Right hindlimb (tissue), 1 donor: ENCODE measurements around the gene GOLGA7B.
A peak's percentile ranks its signal among the peaks of the same experiment; 100 is the strongest.

Experiments used
- DNase-seq: peaks from one replicate; pipeline ENCODE4 v3.0.0-alpha.2; 2018

Gene GOLGA7B

GRCh38 chr10:97849687-97850402 lies at the start of gene GOLGA7B:
Gene GOLGA7B (plus strand): TSS chr10:97849843. CDS start chr10:97850304, 461 bp downstream.
- DNase-seq: peak; percentile 71

GRCh38 chr10:97800474-97800873 lies 49.2 kb upstream of the GOLGA7B start:
- no peak for DNase-seq

GRCh38 chr10:97801422-97801821 lies 48.2 kb upstream of the GOLGA7B start:
- no peak for DNase-seq

- peak; percentile 29 for DNase-seq
These were observed 44.4 kb upstream of the GOLGA7B start for GRCh38 chr10:97805096-97805884.

GRCh38 chr10:97805949-97806348 lies 43.7 kb upstream of the GOLGA7B start:
- DNase-seq: no peak

- DNase-seq: no peak
These were observed 39.2 kb upstream of the GOLGA7B start for GRCh38 chr10:97810446-97810845.

GRCh38 chr10:97811958-97812357 lies 37.7 kb upstream of the GOLGA7B start:
- no peak for DNase-seq

GRCh38 chr10:97812696-97813095 lies 36.9 kb upstream of the GOLGA7B start:
- no peak for DNase-seq

- no peak for DNase-seq
These were observed 36.3 kb upstream of the GOLGA7B start for GRCh38 chr10:97813311-97813710.

- no peak for DNase-seq
These were observed 34.6 kb upstream of the GOLGA7B start for GRCh38 chr10:97814996-97815395.

GRCh38 chr10:97816609-97817008 lies 33.0 kb upstream of the GOLGA7B start:
- no peak for DNase-seq

- no peak for DNase-seq
These were observed 31.1 kb upstream of the GOLGA7B start for GRCh38 chr10:97818572-97818971.

- DNase-seq: no peak
These were observed 29.4 kb upstream of the GOLGA7B start for GRCh38 chr10:97820096-97820704.

- no peak for DNase-seq
These were observed 28.2 kb upstream of the GOLGA7B start for GRCh38 chr10:97821308-97822038.

- DNase-seq: no peak
These were observed 27.4 kb upstream of the GOLGA7B start for GRCh38 chr10:97822261-97822687.

GRCh38 chr10:97823734-97824133 lies 25.9 kb upstream of the GOLGA7B start:
- no peak for DNase-seq

- DNase-seq: peak; percentile 67
These were observed 24.5 kb upstream of the GOLGA7B start for GRCh38 chr10:97825020-97825760.

- no peak for DNase-seq
These were observed 22.8 kb upstream of the GOLGA7B start for GRCh38 chr10:97826892-97827291.

- no peak for DNase-seq
These were observed 21.8 kb upstream of the GOLGA7B start for GRCh38 chr10:97827702-97828291.

- no peak for DNase-seq
These were observed 20.9 kb upstream of the GOLGA7B start for GRCh38 chr10:97828721-97829120.

GRCh38 chr10:97830064-97830463 lies 19.6 kb upstream of the GOLGA7B start:
- DNase-seq: no peak

GRCh38 chr10:97831259-97831658 lies 18.4 kb upstream of the GOLGA7B start:
- DNase-seq: no peak
